NCI-H2107 (cell line): ENCODE measurements around the gene PRPF4.
"Not testable (repeated sequence)": the region's sequence is repeated elsewhere in the genome, so short reads cannot be mapped to it uniquely, and the experiment has no call there.

Source experiments
- DNase-seq: peaks from one replicate; lab custom pipeline; 2025; lab: John Stamatoyannopoulos, UW

PRPF4 gene

DNA sequence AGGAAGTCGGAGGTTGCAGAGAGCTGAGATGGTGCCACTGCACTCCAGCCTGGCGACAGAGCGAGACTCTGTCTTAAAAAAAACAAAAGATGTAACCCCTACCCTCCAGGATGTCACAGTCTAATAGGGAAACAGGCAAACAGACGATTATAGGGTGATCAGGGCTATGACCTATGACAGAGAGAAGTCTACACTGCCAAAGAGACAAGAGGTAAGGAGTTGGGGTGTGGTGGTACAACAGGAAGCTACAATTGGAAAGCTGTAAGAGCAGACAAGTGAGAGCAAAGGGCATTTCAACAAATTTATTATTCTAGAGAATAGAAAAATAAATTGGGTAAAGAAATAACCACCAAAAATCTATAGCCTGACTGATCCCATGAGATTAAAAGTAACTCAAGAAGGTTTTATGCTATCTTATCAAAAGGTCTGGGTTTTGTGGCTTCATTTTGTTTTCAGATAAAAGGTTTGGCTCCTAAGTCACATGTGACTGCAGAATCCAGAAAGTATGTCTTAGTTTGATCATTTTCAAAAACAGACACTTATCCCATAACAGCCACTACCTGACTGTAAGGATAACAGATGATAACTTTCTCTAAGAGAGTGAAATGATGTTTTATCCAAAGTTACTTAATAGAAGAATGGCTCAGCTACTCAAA lies 7.4 kb upstream of the PRPF4 start:
- DNase-seq, result no peak

DNA sequence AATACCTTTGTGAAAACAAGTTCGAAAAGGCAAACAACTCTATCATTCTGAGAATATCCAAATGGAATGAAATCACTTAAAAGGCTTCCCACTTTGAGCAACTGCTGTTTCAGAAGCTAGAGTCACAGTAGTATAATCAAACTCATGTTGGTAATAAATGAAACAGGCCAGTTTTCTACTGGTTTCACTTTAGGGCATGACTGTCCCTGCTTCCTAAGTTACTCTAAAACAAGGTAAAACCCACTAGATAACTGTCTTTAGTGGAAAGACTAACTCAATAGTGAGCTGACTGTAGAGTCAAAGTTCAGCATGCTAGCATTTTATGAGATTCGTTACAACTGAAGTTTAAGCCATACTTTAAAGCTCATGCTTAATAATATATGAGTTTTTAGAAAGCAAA lies 6.1 kb upstream of the PRPF4 start:
- DNase-seq, result no peak

DNA sequence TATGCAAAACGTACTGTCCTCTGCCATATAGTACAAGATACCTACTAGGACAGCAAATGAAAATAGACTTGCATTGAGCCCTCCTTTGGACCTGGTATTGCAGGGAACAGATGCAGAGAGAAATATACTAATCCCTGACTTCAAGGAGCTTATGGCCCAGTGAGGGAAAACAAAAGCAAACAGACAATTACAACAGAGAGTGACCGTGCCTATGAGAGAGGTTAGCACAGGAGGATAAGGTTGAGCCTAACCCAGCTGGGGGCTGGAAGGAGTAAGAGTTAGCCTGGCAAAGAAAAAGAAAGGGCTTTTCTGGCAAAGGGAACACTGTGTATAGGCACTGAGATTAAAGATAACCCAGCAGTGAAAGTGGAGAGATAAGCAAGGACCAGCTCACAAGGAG lies 5.6 kb upstream of the PRPF4 start:
- DNase-seq, result no peak

DNA sequence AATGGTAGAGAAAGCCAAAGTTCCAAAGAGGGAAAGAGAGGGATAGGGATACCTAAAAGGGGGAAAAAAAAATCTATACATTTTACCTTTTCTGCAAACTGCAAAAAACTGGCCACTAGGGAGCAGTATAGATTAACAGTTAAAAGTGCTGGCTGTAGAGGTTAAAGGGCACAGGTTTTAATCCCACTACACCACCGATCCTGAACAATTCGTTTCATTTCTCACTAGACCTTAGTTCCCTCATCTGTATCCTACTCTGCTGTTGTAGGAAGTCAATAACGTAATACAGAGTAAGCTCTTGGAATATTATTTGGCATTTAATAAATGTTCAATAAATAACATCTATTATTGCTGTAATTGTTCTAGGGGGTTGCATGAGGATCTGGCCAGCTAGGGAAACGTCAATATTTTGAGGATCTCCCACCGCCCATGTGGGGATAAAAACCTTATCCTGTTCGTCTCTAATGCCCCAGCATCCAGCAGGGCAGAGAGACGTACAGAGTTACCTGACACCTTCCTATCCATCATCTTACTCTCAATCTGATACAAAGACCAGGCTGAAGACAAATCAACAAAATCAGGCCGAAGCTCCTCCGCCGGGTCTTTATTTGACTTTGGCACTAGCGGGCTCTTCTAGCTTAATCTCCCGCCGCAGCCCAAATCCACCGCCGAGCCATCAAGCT lies 843 bp upstream of the PRPF4 start:
- peak; percentile 27 for DNase-seq

DNA sequence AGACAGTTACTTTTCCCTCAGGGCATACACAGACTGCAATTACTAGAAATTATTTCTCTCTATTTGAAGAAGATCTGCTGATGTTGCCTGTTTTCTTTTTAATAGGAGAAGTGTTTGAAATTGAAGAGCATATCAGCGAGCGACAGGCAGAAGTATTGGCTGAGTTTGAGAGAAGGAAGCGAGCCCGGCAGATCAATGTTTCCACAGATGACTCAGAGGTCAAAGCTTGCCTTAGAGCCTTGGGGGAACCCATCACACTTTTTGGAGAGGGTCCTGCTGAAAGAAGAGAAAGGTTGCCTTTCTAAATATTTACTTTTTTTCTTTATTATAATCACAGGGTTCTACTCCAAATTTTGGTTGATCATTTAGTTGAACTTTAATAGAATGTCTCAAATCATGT lies 3.4 kb downstream of the PRPF4 start:
- DNase-seq, result no peak

DNA sequence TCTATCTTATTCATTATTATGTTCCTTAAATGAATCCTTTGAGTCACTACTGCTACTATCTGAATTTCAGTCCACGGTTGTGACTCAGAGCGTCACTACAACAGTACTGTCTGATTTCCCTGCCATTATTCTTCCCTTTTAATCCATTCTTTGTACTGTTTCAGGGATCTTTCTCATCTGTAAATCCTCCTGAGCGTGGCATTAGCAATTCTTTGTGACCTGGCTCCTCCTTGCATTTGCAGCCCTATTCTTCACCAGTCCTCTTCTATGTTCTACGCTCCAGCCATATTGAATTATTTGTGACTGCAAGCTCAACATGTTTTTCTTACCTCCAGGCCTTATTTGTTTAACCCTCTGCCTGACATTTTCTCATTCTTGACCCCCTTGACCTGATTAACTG lies 5.9 kb downstream of the PRPF4 start:
- no peak for DNase-seq

DNA sequence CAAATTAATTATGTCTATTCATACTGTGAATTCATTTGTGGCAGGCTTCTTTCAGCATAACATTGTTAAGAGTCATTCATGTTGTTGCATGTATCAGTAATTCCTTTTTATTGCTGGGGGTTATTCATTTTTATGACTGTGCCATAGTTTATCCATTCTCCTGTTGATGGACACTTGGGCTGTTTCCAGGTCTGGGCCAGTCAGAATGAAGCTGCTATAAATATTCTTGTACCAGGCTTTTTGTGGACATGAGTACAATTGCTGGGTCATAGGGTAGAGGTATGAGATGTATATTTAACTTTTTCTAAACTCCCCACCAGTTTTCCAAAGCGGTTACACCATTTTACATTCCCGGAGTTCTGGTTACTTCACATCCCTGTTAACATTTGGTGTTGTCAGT lies 13.6 kb downstream of the PRPF4 start:
- no peak for DNase-seq

DNA sequence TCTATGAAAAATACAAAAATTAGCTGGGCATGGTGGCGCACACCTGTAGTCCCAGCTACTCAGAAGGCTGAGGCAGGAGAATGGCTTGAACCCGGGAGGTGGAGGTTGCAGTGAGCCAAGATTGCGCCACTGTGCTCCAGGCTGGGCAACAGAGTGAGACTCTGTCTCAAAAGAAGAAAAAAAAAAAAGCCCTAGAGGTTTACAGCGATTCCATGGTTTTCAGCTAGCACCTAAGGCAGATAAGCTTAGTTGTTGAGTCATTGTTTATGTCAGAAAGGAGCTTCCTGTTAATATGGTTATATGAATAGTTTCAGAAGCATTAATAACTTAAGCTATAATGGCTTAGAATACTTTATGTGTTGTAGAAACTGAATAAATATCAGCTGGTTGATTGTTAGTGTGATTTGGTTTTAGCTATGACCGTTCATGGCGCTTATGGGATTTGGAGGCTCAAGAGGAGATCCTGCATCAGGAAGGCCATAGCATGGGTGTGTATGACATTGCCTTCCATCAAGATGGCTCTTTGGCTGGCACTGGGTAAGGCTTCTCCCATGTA lies 14.7 kb downstream of the PRPF4 start:
- no peak for DNase-seq

DNA sequence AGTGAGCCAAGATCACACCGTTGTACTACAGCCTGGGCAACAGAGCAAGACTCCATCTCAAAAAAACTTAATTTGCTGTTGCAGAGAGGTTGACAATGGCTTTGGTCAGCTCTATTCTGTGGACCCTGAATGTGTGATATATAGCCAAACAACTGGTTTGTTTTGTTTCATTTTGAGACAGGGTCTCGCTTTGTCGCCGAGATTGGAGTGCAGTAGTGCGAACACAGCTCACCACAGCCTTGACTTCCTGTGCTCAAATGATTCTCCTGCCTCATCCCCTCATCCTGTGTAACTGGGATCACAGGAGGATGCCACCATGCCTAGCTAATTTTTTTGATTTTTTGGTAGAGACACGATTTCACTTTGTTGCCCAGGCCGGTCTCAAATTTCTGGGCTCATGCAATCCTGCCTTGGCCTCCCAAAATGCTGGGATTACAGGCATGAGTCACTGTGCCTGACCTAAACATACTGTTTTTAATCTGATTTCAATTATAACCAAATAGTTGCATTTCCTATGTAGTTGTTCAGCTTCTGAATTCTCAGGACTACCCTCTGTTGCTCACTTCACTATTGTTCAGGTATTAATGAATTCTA lies 17.9 kb downstream of the PRPF4 start:
- DNase-seq, result no peak

DNA sequence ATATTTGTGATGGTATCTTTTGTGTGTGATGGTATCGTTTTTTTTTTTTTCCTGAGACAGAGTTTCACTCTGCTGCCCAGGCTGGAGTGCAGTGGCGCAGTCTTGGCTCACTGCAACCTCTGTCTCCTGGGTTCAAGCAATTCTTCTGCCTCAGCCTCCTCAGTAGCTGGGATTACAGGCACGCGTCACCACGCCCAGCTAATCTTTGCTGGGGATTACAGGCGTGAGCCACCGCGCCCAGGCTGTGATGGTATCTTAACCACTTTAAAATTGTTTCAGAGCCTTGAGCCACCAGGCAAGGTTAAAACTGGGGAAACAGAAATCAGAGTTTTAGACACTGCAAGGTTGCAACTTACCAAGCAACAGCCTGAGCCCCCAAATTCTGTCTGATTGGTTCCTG lies 20.8 kb downstream of the PRPF4 start:
- DNase-seq, result not testable (repeated sequence)

DNA sequence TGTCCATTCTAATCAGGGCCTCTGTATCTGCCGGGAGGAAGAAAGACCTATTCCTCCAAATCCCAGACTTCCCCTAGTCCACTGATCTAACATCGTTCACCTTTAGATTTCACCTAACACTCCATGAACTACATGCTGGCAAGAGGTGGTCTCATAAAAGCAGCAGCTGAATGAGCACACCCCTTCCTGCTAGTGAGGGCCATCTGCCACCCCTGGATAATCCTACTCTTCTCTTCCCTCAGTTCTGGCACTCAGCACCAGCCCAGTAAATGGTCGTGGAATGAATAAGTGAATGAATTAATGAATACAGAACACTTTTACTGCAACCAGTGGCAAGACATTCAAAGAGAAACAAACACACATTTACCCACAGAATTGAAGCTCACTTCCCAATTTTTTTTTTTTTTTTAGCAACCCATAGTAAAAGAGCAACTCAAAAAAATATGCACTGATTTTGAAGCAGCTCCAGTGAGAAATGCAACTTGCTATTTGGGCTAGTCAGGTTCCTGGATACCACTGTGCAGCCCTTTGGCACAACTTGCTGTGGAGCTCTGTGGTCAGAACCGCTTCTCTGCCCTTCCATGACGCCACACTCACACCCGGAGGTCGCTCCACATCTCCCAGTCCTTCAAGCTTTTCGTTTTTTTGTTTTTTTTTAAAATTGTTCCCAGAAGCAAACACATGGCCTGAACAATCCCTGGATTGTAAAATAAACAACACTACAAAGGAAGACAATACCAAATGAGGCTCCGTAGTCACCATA lies 21.5 kb downstream of the PRPF4 start:
- no peak for DNase-seq

DNA sequence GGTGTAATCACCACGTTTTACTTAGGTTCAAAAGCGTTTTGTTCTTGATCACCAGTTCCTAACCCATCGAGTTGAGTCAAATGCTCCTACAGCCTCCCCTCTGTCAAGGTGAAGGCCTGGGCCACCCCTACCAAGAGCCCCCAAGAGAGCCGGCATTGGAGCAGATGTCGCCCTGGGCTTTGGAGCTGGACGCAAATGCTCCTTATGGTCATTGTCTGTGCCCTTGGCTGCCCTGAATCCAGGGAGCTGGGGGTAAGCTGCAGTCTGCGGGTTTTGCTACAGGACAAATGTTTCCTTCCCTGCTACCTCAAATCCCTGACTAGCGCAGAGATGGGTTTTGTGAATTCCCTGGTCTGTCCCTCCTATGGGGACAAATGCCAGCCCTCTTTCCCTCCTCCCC lies 22.9 kb downstream of the PRPF4 start:
- DNase-seq, result no peak

DNA sequence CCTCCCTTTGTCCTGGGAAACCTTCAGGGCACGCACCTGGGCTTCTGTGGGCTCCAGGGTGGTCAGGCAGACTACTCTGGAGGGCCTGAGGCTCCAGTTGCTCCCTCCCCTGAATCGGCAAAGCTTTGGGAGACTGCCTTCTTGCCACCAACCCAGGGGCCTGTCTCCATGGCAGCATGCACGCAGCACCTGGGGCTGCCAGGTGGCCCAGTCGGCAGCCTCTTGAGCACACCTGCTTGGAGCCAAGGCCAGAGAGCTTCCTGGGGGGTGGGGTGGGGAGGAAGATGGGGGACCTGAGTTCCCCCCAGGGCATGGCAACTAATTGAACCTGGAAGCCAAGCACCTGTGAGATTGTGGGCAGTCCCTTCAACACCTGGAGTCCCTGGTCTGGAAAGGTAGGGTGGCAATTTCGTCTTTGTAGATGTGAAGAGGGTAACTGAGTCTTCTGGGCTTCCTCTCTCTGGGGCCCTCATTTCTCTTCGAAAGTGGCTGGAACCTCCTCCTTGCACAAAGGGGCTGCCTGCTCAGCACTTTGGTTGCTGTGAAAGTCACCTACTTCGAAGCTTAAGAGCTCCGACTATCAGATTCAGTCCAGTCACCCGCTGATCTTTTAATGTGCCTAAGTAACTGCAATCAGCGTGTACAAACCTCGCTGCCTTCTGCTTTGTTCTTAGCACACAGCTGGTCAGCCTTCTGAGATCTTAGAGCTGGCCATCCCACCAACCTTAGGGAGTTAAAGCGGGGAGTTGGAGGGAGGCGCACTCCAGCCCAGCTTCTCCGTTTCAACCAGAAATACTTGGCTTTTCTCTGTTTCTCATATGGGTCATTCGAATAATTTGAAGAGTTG lies 23.7 kb downstream of the PRPF4 start:
- DNase-seq, result peak; percentile 83

DNA sequence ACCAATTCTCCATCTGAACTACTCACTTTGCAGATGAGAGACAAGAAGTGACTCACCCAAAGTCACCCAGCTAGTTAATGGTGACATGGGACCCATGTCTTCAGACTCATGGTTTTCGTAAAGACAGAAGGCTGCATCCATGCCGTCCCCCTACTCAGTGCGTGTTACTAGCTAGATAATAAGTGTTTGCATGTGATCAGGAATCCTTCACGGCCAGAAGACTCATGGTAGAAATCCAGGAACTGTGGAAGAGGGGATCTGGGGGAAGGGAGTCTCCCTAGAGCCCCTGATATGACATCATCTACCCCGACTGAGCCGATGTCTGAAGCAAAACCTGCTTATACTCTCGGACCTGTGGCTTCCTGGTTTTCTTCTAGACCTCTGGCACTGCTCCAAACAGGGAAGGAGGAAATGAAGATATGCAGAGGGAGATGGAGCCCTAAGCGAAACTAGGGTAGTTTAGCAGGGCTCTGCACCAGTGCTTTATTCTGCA lies 24.4 kb downstream of the PRPF4 start:
- peak; percentile 39 for DNase-seq

DNA sequence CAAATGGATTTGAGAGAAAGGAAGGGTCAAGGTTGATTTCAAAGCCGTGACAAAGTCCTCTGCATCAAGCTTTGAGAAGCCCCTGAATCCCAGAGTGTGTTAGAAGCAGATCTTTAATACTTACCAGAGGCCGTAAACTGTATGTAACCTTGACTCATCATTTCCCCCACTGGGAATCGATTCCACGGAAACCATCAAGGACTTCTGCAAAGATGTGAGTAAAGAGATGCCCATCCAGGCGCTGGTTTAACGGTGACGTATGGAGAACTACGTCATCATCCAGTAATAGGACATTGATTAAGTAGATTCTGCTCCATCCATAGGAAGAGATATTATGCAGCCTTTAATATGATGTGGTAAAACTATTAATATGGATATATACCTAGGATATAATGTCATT lies 26.1 kb downstream of the PRPF4 start:
- no peak for DNase-seq

DNA sequence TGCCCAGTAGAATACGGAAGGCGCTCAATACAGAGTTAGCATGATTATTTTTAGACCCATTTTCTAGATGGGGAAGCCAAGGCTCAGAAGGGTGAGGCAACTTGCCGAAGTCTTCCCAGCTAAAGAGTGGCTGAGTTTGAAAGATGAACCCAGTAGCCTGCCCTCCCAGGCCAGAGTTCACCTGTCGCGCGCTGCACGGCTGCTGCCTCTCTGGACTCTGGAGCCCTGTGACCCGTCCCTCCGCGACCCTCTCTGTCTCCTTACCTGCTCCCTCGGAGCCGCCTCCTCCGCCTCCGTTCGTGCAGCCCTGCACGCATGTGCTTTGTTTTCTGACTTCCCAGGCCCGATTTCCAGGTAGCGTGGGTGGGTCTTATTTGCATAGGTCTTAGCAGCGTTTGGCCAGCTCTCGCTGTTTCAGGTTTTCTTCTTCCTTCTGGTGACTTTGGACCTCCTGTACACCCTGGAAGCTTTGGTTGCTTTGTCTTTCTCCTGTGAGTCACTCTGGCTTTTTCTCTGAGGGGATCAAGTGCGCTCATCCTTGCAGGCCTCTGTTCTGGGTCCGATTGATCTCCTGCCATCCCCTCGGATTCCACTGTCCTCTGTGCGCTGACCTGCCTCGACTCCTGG lies 27.4 kb downstream of the PRPF4 start, which contains the start of gene RNF183:
Gene RNF183, minus strand, starts transcription at position 585 of the 627 bp plus-strand sequence. CDS start 5,192 bp downstream, outside the sequence.
- no peak for DNase-seq

DNA sequence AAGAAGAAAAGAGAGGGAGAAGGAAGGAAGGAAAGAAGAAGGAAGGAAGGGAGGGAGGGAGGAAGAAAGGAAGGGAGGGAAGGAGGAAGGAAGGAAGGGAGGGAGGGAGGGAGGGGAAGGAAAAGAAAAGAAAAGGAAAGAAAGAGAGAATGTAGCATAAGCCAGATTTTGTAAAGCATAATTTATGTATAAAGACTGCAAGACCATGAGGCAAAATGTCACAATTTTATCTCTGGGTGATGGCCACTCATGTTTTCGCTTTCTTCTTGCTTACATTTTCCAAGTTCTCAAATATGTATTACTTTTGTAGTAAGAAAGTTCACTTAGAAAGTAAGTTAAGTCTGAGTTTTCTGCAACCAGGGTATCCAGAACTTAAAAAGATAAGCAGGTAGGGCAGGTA lies 31.1 kb downstream of the PRPF4 start:
- no peak for DNase-seq

DNA sequence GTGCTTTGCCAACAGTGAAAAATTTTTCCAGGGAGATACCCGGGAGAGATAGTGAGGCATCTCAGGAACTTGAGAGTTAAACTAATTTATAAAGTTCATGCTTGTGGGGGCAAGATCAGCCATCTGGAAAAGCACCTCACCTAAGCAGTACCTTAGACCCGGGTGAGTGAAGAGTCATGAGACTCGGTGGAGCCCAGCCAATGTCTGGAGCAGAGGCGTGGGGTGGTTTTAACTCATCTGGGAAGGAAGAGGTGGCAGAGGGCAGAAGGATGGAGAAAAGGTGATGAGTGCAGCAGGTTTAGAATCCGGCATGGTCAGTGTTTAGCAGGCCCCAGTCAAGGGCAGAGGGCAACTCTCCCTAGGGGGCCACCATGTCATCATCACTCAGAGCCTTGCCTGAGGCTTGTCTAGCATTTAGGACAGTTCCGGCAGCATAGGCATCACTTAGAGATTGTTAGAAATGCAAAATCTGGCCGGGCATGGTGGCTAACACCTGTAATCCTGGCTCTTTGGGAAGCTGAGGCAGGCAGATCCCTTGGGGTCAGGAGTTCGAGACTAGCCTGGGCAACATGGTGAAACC lies 32.0 kb downstream of the PRPF4 start:
- DNase-seq, result no peak

DNA sequence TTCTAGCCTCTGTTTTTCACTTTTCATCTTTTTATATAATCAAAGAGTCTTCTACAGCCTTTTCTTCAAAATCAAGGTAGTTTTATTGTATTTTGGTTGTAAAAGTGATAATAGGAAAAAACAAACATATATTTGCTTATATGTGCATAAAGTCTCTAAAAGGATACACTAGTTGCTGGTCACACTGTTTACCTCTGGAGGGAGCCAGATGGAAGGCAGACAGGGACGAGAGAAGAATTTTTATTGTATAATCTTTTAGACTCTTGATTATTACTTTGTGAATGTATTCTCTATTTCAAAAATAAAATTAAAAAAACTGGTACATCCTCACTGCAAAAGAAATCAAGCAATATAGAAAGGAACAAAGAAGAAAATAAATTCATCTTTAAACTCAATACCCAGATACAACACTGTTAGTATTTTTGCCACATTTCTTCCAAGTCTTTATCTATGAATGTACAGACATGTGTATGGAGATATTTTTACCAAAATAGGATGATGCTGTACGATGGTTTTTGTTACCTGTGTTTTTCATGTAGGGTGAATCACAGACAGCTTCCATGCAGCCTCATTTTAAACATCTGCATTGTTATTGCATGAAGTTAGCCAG lies 33.9 kb downstream of the PRPF4 start:
- DNase-seq, result no peak

DNA sequence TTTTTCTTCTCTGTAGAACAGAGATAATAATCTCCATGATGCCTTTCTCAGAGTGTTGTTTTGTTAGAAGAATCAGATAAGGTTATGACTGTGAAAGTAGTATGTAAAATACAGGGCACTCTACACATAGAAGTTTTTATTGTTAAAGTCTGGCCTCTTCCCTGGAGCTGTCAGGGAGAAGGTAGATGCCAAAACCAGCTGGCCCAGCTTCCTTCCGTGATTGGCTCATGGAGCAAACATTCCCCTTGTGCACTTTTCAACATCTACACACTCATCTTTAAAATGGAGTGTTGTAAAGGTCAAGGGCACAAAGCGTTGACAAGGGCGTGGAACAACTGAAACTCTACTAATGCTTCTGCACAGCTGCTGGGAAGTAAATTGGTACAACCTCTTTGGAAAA lies 35.1 kb downstream of the PRPF4 start:
- DNase-seq, result no peak
